HG03280 (cell line): ENCODE data around the gene TXNL4B.

Experiments used
- ATAC-seq: cut with Tn5 transposase; IDR thresholded peaks from one replicate; pipeline ENCODE4 v1.9.1; 2021; ENCODE audit warnings: mild to moderate bottlenecking, moderate library complexity; ENCODE audit not compliant: unreplicated experiment

Gene TXNL4B

GRCh38 chr16:72042157-72042660 is 51.2 kb downstream of the TXNL4B start:
- no peak for ATAC-seq

- ATAC-seq: no peak
These were observed 57.3 kb downstream of the TXNL4B start for GRCh38 chr16:72036098-72036497.
